A673 (cell line): ENCODE measurements around the gene PCDHA13.

Source experiments
- EZH2 ChIP-seq: fragments of 200-600 bp; sonication (generic); IDR thresholded peaks from 2 replicates; pipeline ENCODE4 v1.6.1; 2017; ENCODE audit warnings: borderline replicate concordance, low read depth, mild to moderate bottlenecking, mixed read lengths, antibody characterized with exemption, low read length; ENCODE audit not compliant: poor library complexity, severe bottlenecking
- TF ChIP-seq, protein P1 (sequence below): fragments of 300-800, 200-600 bp; sonication (generic); conservative IDR thresholded peaks from 2 replicates; pipeline ENCODE4 v1.5.1; 2017; ENCODE audit warnings: low read depth, mild to moderate bottlenecking, antibody characterized with exemption, low read length, moderate library complexity, mixed read lengths

DNA sequence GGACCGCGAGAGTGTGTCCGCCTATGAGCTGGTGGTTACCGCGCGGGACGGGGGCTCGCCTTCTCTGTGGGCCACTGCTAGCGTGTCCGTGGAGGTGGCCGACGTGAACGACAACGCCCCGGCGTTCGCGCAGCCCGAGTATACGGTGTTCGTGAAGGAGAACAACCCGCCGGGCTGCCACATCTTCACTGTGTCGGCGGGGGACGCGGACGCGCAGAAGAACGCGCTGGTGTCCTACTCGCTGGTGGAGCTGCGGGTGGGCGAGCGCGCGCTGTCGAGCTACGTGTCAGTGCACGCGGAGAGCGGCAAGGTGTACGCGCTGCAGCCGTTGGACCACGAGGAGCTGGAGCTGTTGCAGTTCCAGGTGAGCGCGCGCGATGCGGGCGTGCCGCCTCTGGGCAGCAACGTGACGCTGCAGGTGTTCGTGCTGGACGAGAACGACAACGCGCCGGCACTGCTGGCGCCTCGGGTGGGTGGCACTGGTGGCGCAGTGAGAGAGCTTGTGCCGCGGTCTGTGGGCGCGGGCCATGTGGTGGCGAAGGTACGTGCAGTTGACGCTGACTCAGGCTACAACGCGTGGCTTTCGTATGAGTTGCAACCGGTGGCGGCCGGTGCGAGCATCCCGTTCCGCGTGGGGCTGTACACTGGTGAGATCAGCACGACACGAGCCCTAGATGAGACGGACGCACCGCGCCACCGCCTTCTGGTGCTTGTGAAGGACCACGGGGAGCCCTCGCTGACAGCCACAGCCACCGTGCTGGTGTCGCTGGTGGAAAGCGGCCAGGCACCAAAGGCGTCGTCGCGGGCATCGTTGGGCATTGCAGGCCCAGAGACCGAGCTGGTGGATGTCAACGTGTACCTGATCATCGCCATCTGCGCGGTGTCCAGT is 46.1 kb upstream of the PCDHA13 start:
- TF ChIP-seq, protein P1, sequence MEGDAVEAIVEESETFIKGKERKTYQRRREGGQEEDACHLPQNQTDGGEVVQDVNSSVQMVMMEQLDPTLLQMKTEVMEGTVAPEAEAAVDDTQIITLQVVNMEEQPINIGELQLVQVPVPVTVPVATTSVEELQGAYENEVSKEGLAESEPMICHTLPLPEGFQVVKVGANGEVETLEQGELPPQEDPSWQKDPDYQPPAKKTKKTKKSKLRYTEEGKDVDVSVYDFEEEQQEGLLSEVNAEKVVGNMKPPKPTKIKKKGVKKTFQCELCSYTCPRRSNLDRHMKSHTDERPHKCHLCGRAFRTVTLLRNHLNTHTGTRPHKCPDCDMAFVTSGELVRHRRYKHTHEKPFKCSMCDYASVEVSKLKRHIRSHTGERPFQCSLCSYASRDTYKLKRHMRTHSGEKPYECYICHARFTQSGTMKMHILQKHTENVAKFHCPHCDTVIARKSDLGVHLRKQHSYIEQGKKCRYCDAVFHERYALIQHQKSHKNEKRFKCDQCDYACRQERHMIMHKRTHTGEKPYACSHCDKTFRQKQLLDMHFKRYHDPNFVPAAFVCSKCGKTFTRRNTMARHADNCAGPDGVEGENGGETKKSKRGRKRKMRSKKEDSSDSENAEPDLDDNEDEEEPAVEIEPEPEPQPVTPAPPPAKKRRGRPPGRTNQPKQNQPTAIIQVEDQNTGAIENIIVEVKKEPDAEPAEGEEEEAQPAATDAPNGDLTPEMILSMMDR: no peak
- TF ChIP-seq EZH2: no peak
